Subcutaneous abdominal adipose tissue (tissue), 5 donors: ENCODE data around the gene PKHD1.

Source experiments
- H3K27ac ChIP-seq: one replicate; pipeline ENCODE4 v1.7.0; 2013; ENCODE audit warnings: low read depth, mild to moderate bottlenecking, inconsistent platforms, low read length, moderate library complexity
- H3K27me3 ChIP-seq, 5 donors: one replicate each; pipeline ENCODE4 v1.7.0; 2013; ENCODE audit warnings: low read length in 5 of 5, inconsistent platforms in 1 of 5; ENCODE audit not compliant: control insufficient read depth in 5 of 5, insufficient read depth in 4 of 5
- H3K36me3 ChIP-seq, 5 donors: one replicate each; pipeline ENCODE4 v1.7.0; 2013; ENCODE audit warnings: low read length in 5 of 5; ENCODE audit not compliant: control insufficient read depth in 5 of 5, insufficient read depth in 5 of 5
- H3K4me1 ChIP-seq, 5 donors: one replicate each; pipeline ENCODE4 v1.7.0; 2013; ENCODE audit warnings: low read length in 5 of 5, mild to moderate bottlenecking in 3 of 5, moderate library complexity in 1 of 5; ENCODE audit not compliant: control insufficient read depth in 5 of 5, insufficient read depth in 5 of 5
- H3K4me3 ChIP-seq, 5 donors: one replicate each; pipeline ENCODE4 v1.7.0; 2013; ENCODE audit warnings: low read length in 5 of 5, low read depth in 1 of 5
- H3K9ac ChIP-seq, 5 donors: one replicate each; pipeline ENCODE4 v1.7.0; 2013; ENCODE audit warnings: low read length in 5 of 5, mild to moderate bottlenecking in 4 of 5, moderate library complexity in 3 of 5
- H3K9me3 ChIP-seq, 5 donors: one replicate each; pipeline ENCODE4 v1.7.0; 2013; ENCODE audit warnings: low read length in 5 of 5; ENCODE audit not compliant: control insufficient read depth in 5 of 5
- donor health status: healthy.
- donor health status: healthy.
- donor health status: healthy.
- donor health status: healthy.
- donor health status: healthy.

Gene PKHD1

DNA sequence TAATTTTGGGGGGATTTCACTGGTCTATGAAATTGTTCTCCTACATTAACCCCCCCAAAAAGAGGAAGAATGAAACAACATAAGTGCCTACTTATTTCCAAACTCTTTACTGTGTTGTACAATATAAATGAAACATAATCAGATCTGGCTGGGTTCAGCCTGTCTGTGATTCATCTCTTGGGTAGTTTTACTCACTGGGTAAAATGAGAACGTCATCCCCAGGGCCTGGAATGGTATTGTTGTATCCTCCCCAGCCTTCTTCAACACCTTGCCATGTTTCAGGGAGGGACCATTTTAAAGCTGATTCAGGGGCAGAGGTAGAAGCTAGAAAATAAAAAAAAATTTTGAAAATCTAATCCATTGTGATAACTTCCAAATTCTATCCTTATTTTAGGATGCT lies 256.7 kb downstream of the PKHD1 start:
- no peaks in the 10 kb centered on the region for H3K27me3 ChIP-seq
- H3K4me3 ChIP-seq, result no peak overlapping the region
- no peak overlapping the region for H3K9ac ChIP-seq
- H3K4me1 ChIP-seq, result no peaks in the 10 kb centered on the region
- H3K9me3 ChIP-seq, result no peaks in the 10 kb centered on the region
- H3K27ac ChIP-seq, result no peak overlapping the region
- no peaks in the 10 kb centered on the region for H3K36me3 ChIP-seq

DNA sequence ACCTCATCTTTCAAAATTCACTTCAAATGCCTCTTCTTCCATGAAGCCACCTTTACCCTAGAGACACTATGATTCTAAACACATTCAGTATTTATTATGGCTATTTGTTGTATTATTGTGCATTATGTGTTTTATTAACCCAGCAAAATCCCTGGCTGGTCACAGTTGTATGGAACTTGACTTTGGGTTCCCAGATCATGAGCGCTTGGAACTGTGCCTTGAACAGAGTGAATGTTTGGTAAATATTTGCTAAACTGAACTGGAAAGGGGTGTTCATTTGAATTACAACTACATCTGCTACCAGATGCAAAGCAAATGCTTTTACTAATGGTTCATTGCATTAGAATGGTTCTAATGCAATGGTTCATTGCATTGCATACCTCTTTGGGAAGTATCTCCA lies 259.8 kb downstream of the PKHD1 start:
- Histone ChIP-seq H3K36me3 (no peaks in the 10 kb centered on the region), H3K9ac (no peak overlapping the region), H3K27me3 (no peaks in the 10 kb centered on the region), H3K9me3 (no peaks in the 10 kb centered on the region), H3K27ac (no peak overlapping the region), H3K4me1 (no peaks in the 10 kb centered on the region), H3K4me3 (no peak overlapping the region)

DNA sequence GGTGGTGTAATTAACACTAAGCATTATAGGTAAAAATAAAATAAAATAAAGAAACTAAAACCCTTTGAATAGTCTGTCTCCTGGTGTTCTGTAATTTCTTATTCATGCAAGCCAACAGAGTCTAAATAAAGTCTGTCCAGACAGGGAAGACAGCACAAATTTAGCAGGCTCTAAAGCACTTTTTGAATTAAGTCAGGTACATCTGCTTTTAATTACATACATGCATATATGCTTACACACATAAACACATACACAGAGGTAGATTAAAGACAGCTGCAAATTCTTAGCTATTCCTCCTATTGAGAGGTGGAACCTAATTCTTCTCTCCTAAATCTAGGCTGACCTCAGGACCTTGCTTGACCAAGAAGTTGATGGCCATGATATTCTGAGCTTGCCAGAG lies 262.5 kb downstream of the PKHD1 start:
- H3K27me3 ChIP-seq, result no peaks in the 10 kb centered on the region
- H3K9ac ChIP-seq, result no peak overlapping the region

DNA sequence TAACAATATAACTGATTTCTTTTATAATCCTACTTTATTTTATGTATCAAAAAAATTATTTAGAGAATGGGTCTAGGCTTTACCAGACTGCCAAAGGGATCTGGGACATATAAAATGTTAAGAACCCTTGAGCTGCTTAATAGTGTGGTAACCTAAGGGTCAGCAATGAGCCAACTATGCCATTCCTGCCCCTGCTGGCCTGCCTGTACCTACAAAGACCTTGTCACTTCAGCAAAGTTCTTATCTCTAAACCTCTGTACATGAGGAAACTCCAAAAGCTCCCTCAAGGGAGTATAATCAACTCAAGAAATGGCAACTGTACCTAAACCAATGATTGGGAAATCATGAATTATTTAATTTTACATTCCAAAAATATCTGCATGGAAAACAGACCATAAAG lies 266.9 kb downstream of the PKHD1 start:
- Histone ChIP-seq H3K9ac (no peak overlapping the region), H3K27ac (no peak overlapping the region), H3K4me1 (peaks cover 0 to 11% (median 0%) of the 10 kb centered on the region in 5 donors), H3K36me3 (no peaks in the 10 kb centered on the region), H3K4me3 (no peak overlapping the region), H3K9me3 (no peaks in the 10 kb centered on the region), H3K27me3 (no peaks in the 10 kb centered on the region)

More for the DNA sequence above, 262.5 kb downstream of the PKHD1 start:
- Histone ChIP-seq H3K4me3 (no peak overlapping the region), H3K27ac (no peak overlapping the region), H3K4me1 (peaks cover 0 to 11% (median 0%) of the 10 kb centered on the region in 5 donors), H3K36me3 (no peaks in the 10 kb centered on the region), H3K9me3 (no peaks in the 10 kb centered on the region)

DNA sequence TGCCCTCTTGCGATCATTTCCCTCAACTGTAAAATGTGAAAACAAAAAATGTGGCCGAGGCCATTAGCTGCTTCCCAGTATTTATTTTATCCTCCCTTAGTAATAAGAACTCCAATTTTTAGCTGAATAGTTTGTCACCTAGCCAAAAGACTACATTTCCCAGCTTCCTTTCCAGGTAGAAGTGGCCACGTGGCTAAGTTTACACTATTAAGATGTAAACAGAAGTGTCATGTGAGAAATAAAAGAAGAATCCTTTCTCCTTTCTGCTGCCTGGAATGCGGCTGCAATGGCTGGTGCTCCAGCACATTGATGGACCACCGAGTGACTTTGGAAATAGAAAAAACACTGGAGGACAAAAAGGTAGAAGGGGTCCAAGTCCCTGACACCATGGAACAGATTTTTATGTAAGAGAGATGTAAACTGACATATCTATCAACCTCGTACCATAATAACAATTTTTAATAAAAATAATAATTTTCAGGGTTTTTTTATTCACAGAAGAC lies 268.8 kb downstream of the PKHD1 start:
- H3K9ac ChIP-seq, result no peak overlapping the region
- H3K27ac ChIP-seq, result no peak overlapping the region
- H3K27me3 ChIP-seq, result peaks cover 0 to 2% (median 0%) of the 10 kb centered on the region in 5 donors
- peaks cover 0 to 11% (median 0%) of the 10 kb centered on the region in 5 donors for H3K4me1 ChIP-seq
- H3K4me3 ChIP-seq, result no peak overlapping the region
- H3K9me3 ChIP-seq, result no peaks in the 10 kb centered on the region
- H3K36me3 ChIP-seq, result no peaks in the 10 kb centered on the region

DNA sequence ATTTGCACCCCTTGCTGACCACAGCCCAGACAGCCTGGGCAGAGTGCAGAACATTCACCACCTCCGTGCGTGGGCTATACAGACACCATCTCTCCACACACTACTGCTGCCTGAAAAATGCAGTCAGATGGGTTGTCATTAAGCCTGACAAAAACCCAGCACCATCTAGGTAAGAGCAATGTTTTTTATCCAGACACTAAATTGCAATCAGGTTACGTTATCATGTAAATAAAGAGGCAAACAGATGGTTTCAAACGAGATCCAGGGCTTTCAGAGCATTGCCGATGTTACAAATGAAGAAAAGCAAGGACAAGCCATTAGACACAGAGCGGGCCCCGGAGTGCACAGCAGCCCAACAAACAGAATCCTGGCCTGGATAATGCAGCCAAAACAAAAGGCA lies 269.6 kb downstream of the PKHD1 start:
- no peak overlapping the region for H3K27ac ChIP-seq
- peaks cover 0 to 11% (median 0%) of the 10 kb centered on the region in 5 donors for H3K4me1 ChIP-seq
- H3K9me3 ChIP-seq, result no peaks in the 10 kb centered on the region
- H3K9ac ChIP-seq, result no peak overlapping the region
- H3K36me3 ChIP-seq, result no peaks in the 10 kb centered on the region
- H3K4me3 ChIP-seq, result no peak overlapping the region
- H3K27me3 ChIP-seq, result peaks cover 0 to 2% (median 0%) of the 10 kb centered on the region in 5 donors

DNA sequence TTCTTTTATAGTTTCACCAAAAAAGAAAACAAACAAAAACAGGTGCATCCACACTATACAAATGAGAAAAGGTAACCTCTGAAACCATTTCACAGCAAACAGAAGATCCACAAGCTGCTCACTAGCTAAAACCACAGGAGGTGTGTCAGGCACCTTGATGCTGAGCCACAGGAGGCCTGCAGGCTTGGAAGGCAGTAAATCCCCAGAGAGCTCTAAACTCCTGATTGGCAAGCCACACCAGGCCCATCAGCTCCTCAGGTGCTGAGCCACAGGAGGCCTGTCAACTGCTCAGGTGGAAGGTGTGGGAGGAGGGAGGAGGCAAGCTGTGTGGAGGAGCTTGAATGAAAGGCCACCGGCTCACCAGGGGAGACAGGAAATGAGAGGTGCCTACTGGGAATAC lies 273.0 kb downstream of the PKHD1 start:
- Histone ChIP-seq H3K9me3 (peaks cover 0 to 4% (median 0%) of the 10 kb centered on the region in 5 donors), H3K4me3 (no peak overlapping the region), H3K27me3 (peaks cover 0 to 2% (median 0%) of the 10 kb centered on the region in 5 donors), H3K4me1 (no peaks in the 10 kb centered on the region), H3K27ac (no peak overlapping the region), H3K9ac (no peak overlapping the region), H3K36me3 (no peaks in the 10 kb centered on the region)

DNA sequence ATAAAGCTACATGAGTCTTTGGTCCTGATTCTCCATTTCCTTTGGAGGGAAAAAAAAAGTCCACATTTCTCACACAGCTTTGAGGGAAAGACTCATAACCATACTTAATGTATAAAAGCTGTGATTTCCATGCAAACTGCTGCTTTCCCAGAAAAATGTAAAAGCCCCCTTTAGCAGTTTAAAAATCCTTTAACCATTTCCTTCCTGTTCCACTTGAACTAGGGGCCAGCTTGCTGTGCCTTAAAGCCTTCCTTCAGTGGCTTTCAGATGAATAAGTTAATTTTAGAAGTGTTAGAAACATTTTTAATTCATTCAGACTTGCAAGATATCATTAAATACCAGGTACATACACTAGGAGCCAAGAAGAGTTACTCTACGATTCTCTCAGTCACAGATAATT lies 273.5 kb downstream of the PKHD1 start:
- Histone ChIP-seq H3K4me1 (no peaks in the 10 kb centered on the region), H3K9ac (no peak overlapping the region), H3K4me3 (no peak overlapping the region), H3K27ac (no peak overlapping the region), H3K36me3 (no peaks in the 10 kb centered on the region), H3K27me3 (peaks cover 0 to 2% (median 0%) of the 10 kb centered on the region in 5 donors), H3K9me3 (peaks cover 0 to 4% (median 0%) of the 10 kb centered on the region in 5 donors)

DNA sequence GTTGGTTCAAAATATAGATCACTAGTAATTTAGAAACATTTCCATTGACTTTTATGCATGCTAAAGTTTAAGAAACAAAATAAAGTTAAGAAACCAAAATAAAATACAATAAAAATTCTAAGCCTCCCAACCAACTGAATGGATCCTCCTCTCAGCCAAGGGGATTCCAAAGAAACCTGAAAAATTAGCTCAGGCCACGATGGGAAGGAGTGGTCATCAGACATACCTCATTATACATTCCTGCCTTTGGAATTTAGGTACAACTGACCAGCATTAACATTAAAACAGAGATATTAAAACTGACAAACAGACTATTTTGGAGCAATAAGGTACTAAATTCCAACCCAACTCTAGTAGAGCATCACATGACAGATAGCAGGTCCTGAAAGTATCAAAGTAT lies 275.2 kb downstream of the PKHD1 start:
- Histone ChIP-seq H3K36me3 (no peaks in the 10 kb centered on the region), H3K27ac (no peak overlapping the region), H3K4me3 (no peak overlapping the region), H3K27me3 (peaks cover 0 to 2% (median 0%) of the 10 kb centered on the region in 5 donors), H3K4me1 (no peaks in the 10 kb centered on the region), H3K9me3 (peaks cover 0 to 4% (median 0%) of the 10 kb centered on the region in 5 donors), H3K9ac (no peak overlapping the region)

DNA sequence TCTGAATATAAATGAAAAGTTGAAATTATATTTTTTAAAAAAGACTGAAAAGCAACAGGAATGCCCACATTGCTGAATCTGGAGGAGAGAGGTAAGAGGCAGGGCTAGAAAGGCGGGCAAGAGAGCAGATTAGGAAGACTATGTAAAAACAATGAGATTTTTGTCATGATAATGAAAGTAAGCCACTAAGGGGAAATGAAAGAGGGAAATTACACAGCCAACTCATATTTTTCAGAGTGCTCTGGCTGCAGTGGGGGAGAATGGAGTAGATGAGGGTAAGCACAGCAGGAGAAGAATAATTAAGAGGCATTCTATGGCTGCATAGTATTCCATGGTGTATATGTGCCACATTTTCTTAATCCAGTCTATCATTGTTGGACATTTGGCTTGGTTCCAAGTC lies 281.9 kb downstream of the PKHD1 start:
- H3K9me3 ChIP-seq, result peaks cover 0 to 2% (median 0%) of the 10 kb centered on the region in 5 donors
- H3K27ac ChIP-seq, result no peak overlapping the region
- no peak overlapping the region for H3K4me3 ChIP-seq
- H3K4me1 ChIP-seq, result no peaks in the 10 kb centered on the region
- no peak overlapping the region for H3K9ac ChIP-seq
- H3K36me3 ChIP-seq, result no peaks in the 10 kb centered on the region
- H3K27me3 ChIP-seq, result no peaks in the 10 kb centered on the region

DNA sequence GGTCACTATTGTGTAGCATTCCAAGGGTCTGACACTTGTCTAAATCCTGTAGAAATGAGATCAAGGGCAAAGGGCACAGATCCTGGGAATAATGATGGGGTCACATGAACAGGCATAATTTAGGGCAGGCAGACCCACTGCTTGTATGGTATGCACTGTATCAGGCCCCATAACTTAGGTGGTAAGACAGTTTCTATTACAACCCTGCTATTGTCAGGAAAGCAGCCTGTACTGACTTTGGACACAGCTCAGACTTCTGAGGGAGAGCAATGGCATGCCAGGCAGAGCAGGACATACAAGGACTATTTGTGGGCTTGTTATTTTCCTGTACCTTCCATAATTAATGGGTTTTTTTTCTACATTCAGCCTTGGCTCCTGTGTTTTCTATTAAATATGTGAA lies 286.8 kb downstream of the PKHD1 start:
- Histone ChIP-seq H3K27ac (no peak overlapping the region), H3K4me3 (no peak overlapping the region), H3K4me1 (no peaks in the 10 kb centered on the region), H3K27me3 (no peaks in the 10 kb centered on the region), H3K9me3 (peaks cover 0 to 2% (median 0%) of the 10 kb centered on the region in 5 donors), H3K36me3 (no peaks in the 10 kb centered on the region), H3K9ac (no peak overlapping the region)
